Mesenchymal stem cell (in vitro differentiated cells and primary cell): Measurements from ENCODE around the gene THAP4.
A peak's percentile ranks its signal among the peaks of the same experiment; 100 is the strongest.

Experiments
- DNase-seq: peaks from one replicate; pipeline ENCODE4 v3.0.0-alpha.2; 2013
- H2AFZ ChIP-seq: one replicate; pipeline ENCODE4 v1.6.1; 2013; ENCODE audit warnings: low read depth, mild to moderate bottlenecking, control low read depth, inconsistent platforms, low read length, moderate library complexity
- H2AK5ac ChIP-seq: 2 replicates; pipeline ENCODE4 v1.6.1; 2013; ENCODE audit warnings: low read length, moderate library complexity, mild to moderate bottlenecking, inconsistent platforms; ENCODE audit not compliant: severe bottlenecking
- H2BK120ac ChIP-seq: one replicate; pipeline ENCODE4 v1.6.1; 2013; ENCODE audit warnings: low read depth, mild to moderate bottlenecking, inconsistent platforms, low read length, moderate library complexity
- H2BK12ac ChIP-seq, 2 experiments: one replicate each; pipeline ENCODE4 v1.6.1; 2013; ENCODE audit warnings: inconsistent platforms in 2 of 2, low read length in 2 of 2, mild to moderate bottlenecking in 2 of 2, moderate library complexity in 2 of 2, control low read depth in 1 of 2
- H2BK15ac ChIP-seq: one replicate; pipeline ENCODE4 v1.6.1; 2013; ENCODE audit warnings: mild to moderate bottlenecking, low read depth, inconsistent platforms; ENCODE audit not compliant: poor library complexity, severe bottlenecking
- H2BK5ac ChIP-seq: 2 replicates; pipeline ENCODE4 v1.6.1; 2013; ENCODE audit warnings: low read depth, mild to moderate bottlenecking, low read length, control low read depth, inconsistent platforms; ENCODE audit not compliant: poor library complexity, severe bottlenecking
- H3K14ac ChIP-seq, 2 experiments: one replicate each; pipeline ENCODE4 v1.6.1; 2013; ENCODE audit warnings: inconsistent platforms in 2 of 2, low read length in 2 of 2, control low read depth in 1 of 2, mild to moderate bottlenecking in 1 of 2, moderate library complexity in 1 of 2
- H3K18ac ChIP-seq, 2 experiments: one replicate each; pipeline ENCODE4 v1.6.1; 2013; ENCODE audit warnings: inconsistent platforms in 2 of 2, low read length in 2 of 2, control low read depth in 1 of 2, low read depth in 1 of 2, mild to moderate bottlenecking in 1 of 2
- H3K23ac ChIP-seq, 2 experiments: one replicate each; pipeline ENCODE4 v1.6.1; 2013; ENCODE audit warnings: inconsistent platforms in 2 of 2, low read length in 2 of 2, mild to moderate bottlenecking in 2 of 2, moderate library complexity in 2 of 2, control low read depth in 1 of 2
- H3K27ac ChIP-seq: 2 replicates; pipeline ENCODE4 v1.5.1; 2013; ENCODE audit warnings: mild to moderate bottlenecking, moderate library complexity, low read length, control low read depth, inconsistent platforms; ENCODE audit not compliant: poor library complexity, severe bottlenecking
- H3K27me3 ChIP-seq, 2 experiments: 2 replicates each; pipeline versions ENCODE4 v1.6.1 to v1.7.0; 2013; ENCODE audit warnings: low read length in 2 of 2, mild to moderate bottlenecking in 2 of 2, moderate library complexity in 2 of 2, control low read depth in 1 of 2, inconsistent platforms in 1 of 2; ENCODE audit not compliant: control insufficient read depth in 1 of 2, insufficient read depth in 1 of 2
- H3K36me3 ChIP-seq, 2 experiments: 2 replicates each; pipeline versions ENCODE4 v1.6.1 to v1.7.0; 2013; ENCODE audit warnings: low read length in 2 of 2, control low read depth in 1 of 2, inconsistent platforms in 1 of 2, low read depth in 1 of 2, mild to moderate bottlenecking in 1 of 2; ENCODE audit not compliant: insufficient read depth in 2 of 2, control insufficient read depth in 1 of 2
- H3K4ac ChIP-seq, 2 experiments: one replicate each; pipeline ENCODE4 v1.6.1; 2013; ENCODE audit warnings: inconsistent platforms in 2 of 2, low read length in 2 of 2, mild to moderate bottlenecking in 2 of 2, moderate library complexity in 2 of 2, control low read depth in 1 of 2, low read depth in 1 of 2
- H3K4me1 ChIP-seq: 2 replicates; pipeline ENCODE4 v1.6.1; 2013; ENCODE audit warnings: low read depth, low read length, control low read depth; ENCODE audit not compliant: control insufficient read depth, insufficient read depth
- H3K4me2 ChIP-seq: 2 replicates; pipeline ENCODE4 v1.6.1; 2013; ENCODE audit warnings: low read length, mild to moderate bottlenecking, inconsistent platforms; ENCODE audit not compliant: poor library complexity, severe bottlenecking
- H3K4me3 ChIP-seq, 2 experiments: 2 replicates each; pipeline versions ENCODE4 v1.5.1 to v1.7.0; 2013; ENCODE audit warnings: low read length in 2 of 2, mild to moderate bottlenecking in 2 of 2, control low read depth in 1 of 2, low read depth in 1 of 2; ENCODE audit not compliant: insufficient read depth in 1 of 2
- H3K79me1 ChIP-seq: replicated peaks from 2 replicates; pipeline ENCODE4 v1.6.1; 2013; ENCODE audit warnings: mild to moderate bottlenecking, control low read depth, low read length, inconsistent platforms; ENCODE audit not compliant: poor library complexity, severe bottlenecking
- H3K9ac ChIP-seq: 2 replicates; pipeline ENCODE4 v1.7.0; 2013; ENCODE audit warnings: mild to moderate bottlenecking, low read length, moderate library complexity
- H3K9me3 ChIP-seq: 2 replicates; pipeline ENCODE4 v1.7.0; 2013; ENCODE audit warnings: mild to moderate bottlenecking, low read length; ENCODE audit not compliant: control insufficient read depth
- H4K8ac ChIP-seq: one replicate; pipeline ENCODE4 v1.6.1; 2013; ENCODE audit warnings: inconsistent platforms, mild to moderate bottlenecking, low read length, moderate library complexity
- H4K91ac ChIP-seq: one replicate; pipeline ENCODE4 v1.6.1; 2013; ENCODE audit warnings: mild to moderate bottlenecking, low read length, inconsistent platforms
- whole genome bisulfite sequencing: methylation state at CpG from one replicate; pipeline ENCODE4 v1.1.7; 2013; ENCODE audit warnings: mixed read lengths; 5-methylcytosine and 5-hydroxymethylcytosine counted together

The THAP4 gene

GRCh38 chr2:241550616-241551580, 86.1 kb downstream of the THAP4 start:
- peak overlapping the region; percentile 67 for H2BK15ac ChIP-seq
- peaks cover 0 to 70% of the 10 kb centered on the region in 2 experiments for H3K27me3 ChIP-seq
- no peak overlapping the region for H2AFZ ChIP-seq
- peak overlapping the region in 1 of 2 experiments; percentile 90 for H2BK12ac ChIP-seq
- peak overlapping the region in 1 of 2 experiments; percentile 48 for H3K4ac ChIP-seq
- DNase-seq, result no peak
- H3K9ac ChIP-seq, result no peak overlapping the region
- peak overlapping the region; percentile 35 for H4K8ac ChIP-seq
- no peak overlapping the region for H3K27ac ChIP-seq
- peak overlapping the region; percentile 55 to 88 for H3K18ac ChIP-seq
- H3K9me3 ChIP-seq, result peaks cover 7% of the 10 kb centered on the region
- no peak overlapping the region for H3K4me3 ChIP-seq
- 86% methylated on average over 21 of the region's 21 CpGs for WGBS
- no peak overlapping the region for H2BK120ac ChIP-seq
- H3K4me2 ChIP-seq, result no peak overlapping the region
- H3K4me1 ChIP-seq, result peaks cover 23% of the 10 kb centered on the region
- peak overlapping the region; percentile 22 for H2AK5ac ChIP-seq
- H3K79me1 ChIP-seq, result peaks cover 1% of the 10 kb centered on the region
- H4K91ac ChIP-seq, result no peak overlapping the region
- no peaks in the 10 kb centered on the region for H3K36me3 ChIP-seq
- H3K14ac ChIP-seq, result peak overlapping the region in 1 of 2 experiments; percentile 93
- H3K23ac ChIP-seq, result no peak overlapping the region
- H2BK5ac ChIP-seq, result no peak overlapping the region

GRCh38 chr2:241548451-241548835, 88.5 kb downstream of the THAP4 start:
- Histone ChIP-seq H3K4ac (no peak overlapping the region), H3K23ac (no peak overlapping the region), H4K91ac (peak overlapping the region; percentile 61), H3K14ac (no peak overlapping the region), H3K36me3 (no peaks in the 10 kb centered on the region), H2BK120ac (no peak overlapping the region), H3K27ac (no peak overlapping the region), H3K9ac (no peak overlapping the region), H2AK5ac (peak overlapping the region; percentile 86), H2BK15ac (peak overlapping the region; percentile 12), H3K4me3 (no peak overlapping the region), H2BK12ac (peak overlapping the region in 1 of 2 experiments; percentile 11), H3K27me3 (peaks cover 0 to 56% of the 10 kb centered on the region in 2 experiments), H3K79me1 (peaks cover 1% of the 10 kb centered on the region), H3K18ac (peak overlapping the region in 1 of 2 experiments; percentile 48), H2BK5ac (no peak overlapping the region), H3K9me3 (no peaks in the 10 kb centered on the region), H3K4me1 (peaks cover 33% of the 10 kb centered on the region), H3K4me2 (no peak overlapping the region), H2AFZ (no peak overlapping the region), H4K8ac (no peak overlapping the region)
- WGBS, result 91% methylated on average over 3 of the region's 3 CpGs
- no peak for DNase-seq

GRCh38 chr2:241547781-241548450, 89.0 kb downstream of the THAP4 start:
- Histone ChIP-seq H3K9me3 (no peaks in the 10 kb centered on the region), H3K36me3 (no peaks in the 10 kb centered on the region), H3K18ac (peak overlapping the region in 1 of 2 experiments; percentile 28), H3K4me2 (no peak overlapping the region), H3K23ac (no peak overlapping the region), H4K8ac (no peak overlapping the region), H2BK15ac (no peak overlapping the region), H3K79me1 (peaks cover 1% of the 10 kb centered on the region), H2AFZ (no peak overlapping the region), H4K91ac (peak overlapping the region; percentile 61), H2BK5ac (no peak overlapping the region), H3K27ac (peak overlapping the region; percentile 68), H3K4ac (no peak overlapping the region), H3K4me1 (peaks cover 33% of the 10 kb centered on the region), H2BK120ac (no peak overlapping the region), H3K4me3 (no peak overlapping the region), H3K14ac (no peak overlapping the region), H2BK12ac (peak overlapping the region in 1 of 2 experiments; percentile 7), H2AK5ac (peak overlapping the region; percentile 74), H3K9ac (no peak overlapping the region), H3K27me3 (peaks cover 0 to 59% of the 10 kb centered on the region in 2 experiments)
- no peak for DNase-seq
- WGBS, result 90% methylated on average over 15 of the region's 16 CpGs
